ENCODE measurements around the gene WNT5A.

Gene WNT5A

GRCh38 chr3:55471522-55472280, 15.4 kb downstream of the WNT5A start:
- Histone ChIP-seq H3K36me3 (ENCODE audit: insufficient read depth, insufficient read length, low read length) (peaks cover 93% of the 10 kb centered on the region), H3K4me1 (ENCODE audit: insufficient read depth, insufficient read length) (no peaks in the 10 kb centered on the region), H3K27me3 (ENCODE audit: insufficient read depth, insufficient read length) (no peaks in the 10 kb centered on the region), H3K4me3 (ENCODE audit: insufficient read length, low read depth) (no peak overlapping the region), H3K9ac (ENCODE audit: insufficient read length, low read depth) (no peak overlapping the region), H3K9me3 (ENCODE audit: insufficient read depth, low read length) (no peaks in the 10 kb centered on the region)
- TF ChIP-seq YY1 (IDR thresholded peaks at IDR 0.05; ENCODE audit: insufficient read depth, insufficient read length) (no peak), SUZ12 (IDR thresholded peaks at IDR 0.05; ENCODE audit: extremely low read depth, insufficient read depth, insufficient read length) (no peak), ZNF274 (IDR thresholded peaks at IDR 0.05; ENCODE audit: low read depth, low read length) (no peak)
- DNase-seq (ENCODE audit: low read depth, low spot score): no peak

GRCh38 chr3:55471084-55471483, 16.0 kb downstream of the WNT5A start:
- Histone ChIP-seq H3K9me3 (ENCODE audit: insufficient read depth, low read length) (no peaks in the 10 kb centered on the region), H3K4me3 (ENCODE audit: insufficient read length, low read depth) (no peak overlapping the region), H3K36me3 (ENCODE audit: insufficient read depth, insufficient read length, low read length) (peaks cover 88% of the 10 kb centered on the region), H3K27me3 (ENCODE audit: insufficient read depth, insufficient read length) (no peaks in the 10 kb centered on the region), H3K4me1 (ENCODE audit: insufficient read depth, insufficient read length) (no peaks in the 10 kb centered on the region), H3K9ac (ENCODE audit: insufficient read length, low read depth) (no peak overlapping the region)
- TF ChIP-seq SUZ12 (IDR thresholded peaks at IDR 0.05; ENCODE audit: extremely low read depth, insufficient read depth, insufficient read length) (no peak), YY1 (IDR thresholded peaks at IDR 0.05; ENCODE audit: insufficient read depth, insufficient read length) (no peak), ZNF274 (IDR thresholded peaks at IDR 0.05; ENCODE audit: low read depth, low read length) (no peak)
- no peak for DNase-seq (ENCODE audit: low read depth, low spot score)

GRCh38 chr3:55469957-55470526, 17.1 kb downstream of the WNT5A start:
- Histone ChIP-seq H3K4me1 (ENCODE audit: insufficient read depth, insufficient read length) (no peaks in the 10 kb centered on the region), H3K9ac (ENCODE audit: insufficient read length, low read depth) (no peak overlapping the region), H3K4me3 (ENCODE audit: insufficient read length, low read depth) (no peak overlapping the region), H3K27me3 (ENCODE audit: insufficient read depth, insufficient read length) (no peaks in the 10 kb centered on the region), H3K36me3 (ENCODE audit: insufficient read depth, insufficient read length, low read length) (peaks cover 83% of the 10 kb centered on the region), H3K9me3 (ENCODE audit: insufficient read depth, low read length) (no peaks in the 10 kb centered on the region)
- no peak for DNase-seq (ENCODE audit: low read depth, low spot score)
- no peak for TF ChIP-seq YY1 (IDR thresholded peaks at IDR 0.05; ENCODE audit: insufficient read depth, insufficient read length)
- TF ChIP-seq SUZ12 (IDR thresholded peaks at IDR 0.05; ENCODE audit: extremely low read depth, insufficient read depth, insufficient read length): no peak
- TF ChIP-seq ZNF274 (IDR thresholded peaks at IDR 0.05; ENCODE audit: low read depth, low read length): no peak

- no peak for DNase-seq (ENCODE audit: low read depth, low spot score)
- H3K4me3 ChIP-seq (ENCODE audit: insufficient read length, low read depth): no peak overlapping the region
- TF ChIP-seq SUZ12 (IDR thresholded peaks at IDR 0.05; ENCODE audit: extremely low read depth, insufficient read depth, insufficient read length) (no peak), YY1 (IDR thresholded peaks at IDR 0.05; ENCODE audit: insufficient read depth, insufficient read length) (no peak), ZNF274 (IDR thresholded peaks at IDR 0.05; ENCODE audit: low read depth, low read length) (no peak)
- no peaks in the 10 kb centered on the region for H3K9me3 ChIP-seq (ENCODE audit: insufficient read depth, low read length)
- H3K36me3 ChIP-seq (ENCODE audit: insufficient read depth, insufficient read length, low read length): peaks cover 69% of the 10 kb centered on the region
- no peaks in the 10 kb centered on the region for H3K4me1 ChIP-seq (ENCODE audit: insufficient read depth, insufficient read length)
- H3K27me3 ChIP-seq (ENCODE audit: insufficient read depth, insufficient read length): no peaks in the 10 kb centered on the region
- no peak overlapping the region for H3K9ac ChIP-seq (ENCODE audit: insufficient read length, low read depth)
Observed at GRCh38 chr3:55468251-55468650, 18.9 kb downstream of the WNT5A start.

GRCh38 chr3:55467099-55467498, 20.0 kb downstream of the WNT5A start:
- Histone ChIP-seq H3K4me1 (ENCODE audit: insufficient read depth, insufficient read length) (no peaks in the 10 kb centered on the region), H3K27me3 (ENCODE audit: insufficient read depth, insufficient read length) (no peaks in the 10 kb centered on the region), H3K36me3 (ENCODE audit: insufficient read depth, insufficient read length, low read length) (peaks cover 57% of the 10 kb centered on the region), H3K4me3 (ENCODE audit: insufficient read length, low read depth) (no peak overlapping the region), H3K9me3 (ENCODE audit: insufficient read depth, low read length) (no peaks in the 10 kb centered on the region), H3K9ac (ENCODE audit: insufficient read length, low read depth) (no peak overlapping the region)
- TF ChIP-seq YY1 (IDR thresholded peaks at IDR 0.05; ENCODE audit: insufficient read depth, insufficient read length) (no peak), ZNF274 (IDR thresholded peaks at IDR 0.05; ENCODE audit: low read depth, low read length) (no peak), SUZ12 (IDR thresholded peaks at IDR 0.05; ENCODE audit: extremely low read depth, insufficient read depth, insufficient read length) (no peak)
- no peak for DNase-seq (ENCODE audit: low read depth, low spot score)

- peaks cover 52% of the 10 kb centered on the region for H3K36me3 ChIP-seq (ENCODE audit: insufficient read depth, insufficient read length, low read length)
- no peak for DNase-seq (ENCODE audit: low read depth, low spot score)
- H3K4me3 ChIP-seq (ENCODE audit: insufficient read length, low read depth): no peak overlapping the region
- H3K27me3 ChIP-seq (ENCODE audit: insufficient read depth, insufficient read length): no peaks in the 10 kb centered on the region
- no peaks in the 10 kb centered on the region for H3K4me1 ChIP-seq (ENCODE audit: insufficient read depth, insufficient read length)
- H3K9me3 ChIP-seq (ENCODE audit: insufficient read depth, low read length): no peaks in the 10 kb centered on the region
- TF ChIP-seq ZNF274 (IDR thresholded peaks at IDR 0.05; ENCODE audit: low read depth, low read length) (no peak), SUZ12 (IDR thresholded peaks at IDR 0.05; ENCODE audit: extremely low read depth, insufficient read depth, insufficient read length) (no peak), YY1 (IDR thresholded peaks at IDR 0.05; ENCODE audit: insufficient read depth, insufficient read length) (no peak)
- H3K9ac ChIP-seq (ENCODE audit: insufficient read length, low read depth): no peak overlapping the region
Observed at GRCh38 chr3:55466526-55466925, 20.6 kb downstream of the WNT5A start.

GRCh38 chr3:55461896-55462295, 25.2 kb downstream of the WNT5A start:
- TF ChIP-seq SUZ12 (IDR thresholded peaks at IDR 0.05; ENCODE audit: extremely low read depth, insufficient read depth, insufficient read length) (no peak), YY1 (IDR thresholded peaks at IDR 0.05; ENCODE audit: insufficient read depth, insufficient read length) (no peak), ZNF274 (IDR thresholded peaks at IDR 0.05; ENCODE audit: low read depth, low read length) (no peak)

More at GRCh38 chr3:55461896-55462295, 25.2 kb downstream of the WNT5A start:
- H3K36me3 ChIP-seq (ENCODE audit: insufficient read depth, insufficient read length, low read length): peaks cover 7% of the 10 kb centered on the region
- no peaks in the 10 kb centered on the region for H3K9me3 ChIP-seq (ENCODE audit: insufficient read depth, low read length)
- H3K27me3 ChIP-seq (ENCODE audit: insufficient read depth, insufficient read length): no peaks in the 10 kb centered on the region
- peaks cover 3% of the 10 kb centered on the region for H3K4me1 ChIP-seq (ENCODE audit: insufficient read depth, insufficient read length)
- no peak overlapping the region for H3K9ac ChIP-seq (ENCODE audit: insufficient read length, low read depth)
- no peak for DNase-seq (ENCODE audit: low read depth, low spot score)
- no peak overlapping the region for H3K4me3 ChIP-seq (ENCODE audit: insufficient read length, low read depth)

All from NT2/D1 (cell line).